ENCODE measurements around the gene RALY. TPM values are rescaled to one million over a fixed set of nuclear protein-coding genes. Genes with fewer than 3 reads are reported as not detected.

RALY gene
- total RNA-seq, 4 donors from 2014 or later, result 71.6 to 166 (median 149) TPM

GRCh38 chr20:33981347-33981746 lies 12.4 kb upstream of the RALY start:
- Histone ChIP-seq H3K36me3 (no peaks in the 10 kb centered on the region), H3K4me3 (no peak overlapping the region), H3K27ac (no peak overlapping the region), H3K4me1 (peaks cover 0 to 7% (median 2%) of the 10 kb centered on the region in 4 donors), H3K27me3 (no peaks in the 10 kb centered on the region), H3K9me3 (no peaks in the 10 kb centered on the region)
- WGBS, 2 donors (ENCODE audit: low coverage in 1 of 2), result 62 to 65% methylated on average over 7 of the region's 7 CpGs
- DNase-seq, result no peak
- TF ChIP-seq EP300 (IDR thresholded peaks at IDR 0.05; ENCODE audit: low read depth) (no peak), POLR2AphosphoS5 (IDR thresholded peaks at IDR 0.05) (no peak), POLR2A (IDR thresholded peaks at IDR 0.05) (no peak), CTCF (IDR thresholded peaks at IDR 0.05) (no peak)
- in situ Hi-C loops (cut with MboI; ENCODE audit: low pct_ligation_motif_present in 1 of 4, low pct_unique_long_range_greater_than_20kb in 1 of 4, low sequenced_read_pairs in 3 of 4) (no loop called here), intact Hi-C loops (cut with DNase I; ENCODE audit: low total_unique reads) (no loop called here)

DNA sequence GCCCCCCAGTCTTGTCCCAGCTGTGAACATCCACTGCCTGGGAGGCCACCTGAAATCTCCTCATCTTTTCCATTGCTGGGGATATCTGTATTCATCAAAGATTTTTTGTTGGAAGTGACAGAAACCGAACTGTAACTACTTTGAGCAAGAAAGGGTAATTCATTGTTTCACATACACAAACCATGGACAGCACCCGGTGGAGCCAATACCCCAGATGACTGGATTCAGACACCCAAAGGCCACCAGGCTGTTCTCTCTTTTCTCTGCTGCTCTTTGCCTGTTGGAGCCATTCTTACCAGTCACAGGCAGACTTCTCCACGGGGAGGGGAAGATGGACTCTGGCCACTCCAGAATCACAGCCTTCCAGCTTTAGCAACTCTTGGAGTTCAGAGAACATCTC lies 11.7 kb upstream of the RALY start:
- no peak for DNase-seq
- H3K36me3 ChIP-seq, result no peaks in the 10 kb centered on the region
- H3K27ac ChIP-seq, result no peak overlapping the region
- H3K4me1 ChIP-seq, result peaks cover 0 to 7% (median 2%) of the 10 kb centered on the region in 4 donors
- no peak for TF ChIP-seq CTCF (IDR thresholded peaks at IDR 0.05)
- TF ChIP-seq POLR2A (IDR thresholded peaks at IDR 0.05), result no peak
- no peak for TF ChIP-seq EP300 (IDR thresholded peaks at IDR 0.05; ENCODE audit: low read depth)
- TF ChIP-seq POLR2AphosphoS5 (IDR thresholded peaks at IDR 0.05), result no peak
- intact Hi-C loops (cut with DNase I; ENCODE audit: low total_unique reads), result no loop called here
- no peaks in the 10 kb centered on the region for H3K27me3 ChIP-seq
- WGBS, 2 donors (ENCODE audit: low coverage in 1 of 2), result 50 to 72% methylated on average over 1 to 3 of the region's 3 CpGs
- no peaks in the 10 kb centered on the region for H3K9me3 ChIP-seq
- in situ Hi-C loops (cut with MboI; ENCODE audit: low pct_ligation_motif_present in 1 of 4, low pct_unique_long_range_greater_than_20kb in 1 of 4, low sequenced_read_pairs in 3 of 4), result no loop called here
- H3K4me3 ChIP-seq, result no peak overlapping the region

DNA sequence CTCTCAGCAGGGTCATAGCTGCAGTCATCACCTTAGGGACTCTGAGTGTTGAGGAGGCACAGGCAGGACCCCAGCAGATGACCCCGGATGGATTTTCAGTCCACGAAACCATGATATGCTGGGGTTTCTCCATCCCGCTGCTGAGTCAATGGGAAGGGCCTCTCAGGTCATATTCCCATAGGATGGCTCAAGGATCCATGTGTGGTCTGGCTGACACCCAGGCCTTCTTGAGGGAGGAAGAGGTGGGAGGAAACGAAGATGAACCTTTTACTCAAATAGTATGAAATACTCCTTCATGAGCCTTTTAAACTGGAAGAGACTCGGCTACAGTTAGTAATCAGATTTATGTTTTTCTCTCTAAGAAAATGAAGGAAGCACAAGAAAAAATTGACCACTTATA lies 10.3 kb upstream of the RALY start:
- H3K36me3 ChIP-seq, result no peaks in the 10 kb centered on the region
- intact Hi-C loops (cut with DNase I; ENCODE audit: low total_unique reads), result no loop called here
- TF ChIP-seq EP300 (IDR thresholded peaks at IDR 0.05; ENCODE audit: low read depth) (no peak), CTCF (IDR thresholded peaks at IDR 0.05) (no peak), POLR2A (IDR thresholded peaks at IDR 0.05) (no peak), POLR2AphosphoS5 (IDR thresholded peaks at IDR 0.05) (no peak)
- no peak for DNase-seq
- 80 to 88% methylated on average over 2 to 5 of the region's 5 CpGs for WGBS, 2 donors (ENCODE audit: low coverage in 1 of 2)
- H3K4me1 ChIP-seq, result peaks cover 0 to 7% (median 2%) of the 10 kb centered on the region in 4 donors
- in situ Hi-C loops (cut with MboI; ENCODE audit: low pct_ligation_motif_present in 1 of 4, low pct_unique_long_range_greater_than_20kb in 1 of 4, low sequenced_read_pairs in 3 of 4), result no loop called here
- no peaks in the 10 kb centered on the region for H3K27me3 ChIP-seq
- H3K9me3 ChIP-seq, result no peaks in the 10 kb centered on the region
- H3K27ac ChIP-seq, result no peak overlapping the region
- H3K4me3 ChIP-seq, result no peak overlapping the region

GRCh38 chr20:33984182-33984719 lies 9.5 kb upstream of the RALY start:
- H3K27ac ChIP-seq, result no peak overlapping the region
- 54 to 80% methylated on average over 3 to 7 of the region's 7 CpGs for WGBS, 2 donors (ENCODE audit: low coverage in 1 of 2)
- H3K36me3 ChIP-seq, result no peaks in the 10 kb centered on the region
- no peaks in the 10 kb centered on the region for H3K27me3 ChIP-seq
- intact Hi-C loops (cut with DNase I; ENCODE audit: low total_unique reads), result no loop called here
- peaks cover 0 to 7% (median 2%) of the 10 kb centered on the region in 4 donors for H3K4me1 ChIP-seq
- TF ChIP-seq POLR2A (IDR thresholded peaks at IDR 0.05) (no peak), POLR2AphosphoS5 (IDR thresholded peaks at IDR 0.05) (no peak), CTCF (IDR thresholded peaks at IDR 0.05) (no peak), EP300 (IDR thresholded peaks at IDR 0.05; ENCODE audit: low read depth) (no peak)
- H3K9me3 ChIP-seq, result no peaks in the 10 kb centered on the region
- H3K4me3 ChIP-seq, result no peak overlapping the region
- in situ Hi-C loops (cut with MboI; ENCODE audit: low pct_ligation_motif_present in 1 of 4, low pct_unique_long_range_greater_than_20kb in 1 of 4, low sequenced_read_pairs in 3 of 4), result no loop called here
- no peak for DNase-seq
